Measurements from ENCODE around the gene R3HDM4. TPM values are rescaled to one million over a fixed set of nuclear protein-coding genes. Genes with fewer than 3 reads are reported as not detected.

R3HDM4 gene
- total and polyA plus RNA-seq, 9 of the 15 experiments (the other 6 are each of a cell fraction or from before 2014, with no cell fraction given): 3.2 to 154 (median 59.0) TPM

DNA sequence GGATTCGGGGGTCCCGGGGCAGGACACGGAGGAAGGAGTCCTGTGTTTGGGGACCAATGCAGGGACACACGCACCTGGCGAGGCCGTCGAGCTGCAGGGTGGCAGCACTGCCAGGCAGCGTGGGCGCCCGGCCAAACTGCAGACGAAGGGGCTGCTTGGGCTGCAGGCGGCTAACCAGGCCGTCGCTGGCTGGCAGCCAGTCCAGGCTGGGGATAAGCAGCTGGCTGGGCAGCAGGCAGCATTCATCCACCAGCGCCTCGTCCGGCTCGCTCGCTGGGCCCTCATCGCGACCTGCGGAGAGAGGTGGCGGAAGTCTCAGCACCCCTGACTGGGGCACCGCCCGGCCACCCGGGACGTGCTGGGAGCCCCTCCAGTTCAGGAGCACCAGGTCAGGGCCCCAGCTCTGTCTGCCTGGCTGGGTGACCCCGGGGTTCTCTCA, 42.0 kb downstream of the R3HDM4 start:
- no peak overlapping the region for H3K27ac ChIP-seq (ENCODE audit: extremely low read depth, low read depth, low read length)
- FAIRE-seq (no peak), DNase-seq (ENCODE audit: extremely low read depth in 1 of 4, low spot score in 3 of 4) (no peak), ATAC-seq (no peak)
- intact Hi-C loops (cut with micrococcal nuclease): no loop called here
- no peak overlapping the region; a peak in 1 of 4 replicates for H3K9ac ChIP-seq (ENCODE audit: insufficient read depth in 1 of 2, low read depth in 2 of 2, low read length in 2 of 2)
- no peaks in the 10 kb centered on the region for H3K27me3 ChIP-seq (ENCODE audit: control insufficient read depth in 2 of 2, insufficient read depth in 2 of 2, low read length in 2 of 2)
- CTCF ChIA-PET (ENCODE audit: low intra/inter-chr PET ratio): no interaction called here
- peaks cover 16 to 84% of the 10 kb centered on the region in 2 experiments for H3K4me1 ChIP-seq (replicated peaks in 1 of 2; ENCODE audit: control insufficient read depth in 2 of 2, insufficient read depth in 2 of 2, low read length in 2 of 2)
- peaks cover 73% of the 10 kb centered on the region; the same call in 2 of the 3 replicates for H3K36me3 ChIP-seq (ENCODE audit: control insufficient read depth, insufficient read depth, low read length)
- H3K9me3 ChIP-seq (replicated peaks; ENCODE audit: control insufficient read depth, insufficient read depth, low read depth, low read length): no peaks in the 10 kb centered on the region
- H3K4me3 ChIP-seq: no peak overlapping the region
- H3K9me1 ChIP-seq (ENCODE audit: control insufficient read depth, insufficient read depth, low read length): no peaks in the 10 kb centered on the region
- POLR2A ChIA-PET: interaction anchor here (2.0 kb wide), 1 partner anchor 37 kb away, joined by 7 read pairs; no protein-coding TSS in a partner anchor
- in situ Hi-C loops (cut with MboI): no loop called here
- no peak overlapping the region for H2AFZ ChIP-seq (ENCODE audit: low read depth, low read length)
- no peaks in the 10 kb centered on the region for H3K79me2 ChIP-seq (ENCODE audit: control insufficient read depth, insufficient read depth, low read length)
- no peak overlapping the region for H3K4me2 ChIP-seq (ENCODE audit: insufficient read depth, low read length)
- BruUV-seq (replicated peaks): no TSS peak
- 83% methylated on average over 19 of the region's 28 CpGs for WGBS (ENCODE audit: insufficient coverage, low coverage, missing lambda C conversion rate)
- H4K20me1 ChIP-seq (replicated peaks; ENCODE audit: control insufficient read depth, insufficient read depth, low read length): no peaks in the 10 kb centered on the region; the same call in 1 of the 2 replicates
- TF ChIP-seq NFATC3 (IDR thresholded peaks at IDR 0.05) (no peak), KAT2B (IDR thresholded peaks at IDR 0.05; ENCODE audit: low read depth, low read length) (no peak), RBBP5 (IDR thresholded peaks at IDR 0.05; ENCODE audit: borderline replicate concordance, insufficient read depth, low read length, poor library complexity, severe bottlenecking) (no peak), ATF1 (CRISPR knock-in tag; IDR thresholded peaks at IDR 0.05) (no peak), ATF1 (tag; IDR thresholded peaks at IDR 0.05) (no peak), POLR2G (IDR thresholded peaks at IDR 0.05; ENCODE audit: low read depth, low read length) (peak; percentile 65), SMAD2 (IDR thresholded peaks at IDR 0.05; ENCODE audit: low read depth, low read length) (no peak), SAP30 (IDR thresholded peaks at IDR 0.05; ENCODE audit: borderline replicate concordance, insufficient read depth, low read depth, low read length, poor library complexity, severe bottlenecking) (no peak), ZNF143 (CRISPR knock-in tag; IDR thresholded peaks at IDR 0.05) (no peak), SMAD3 (CRISPR knock-in tag; conservative IDR thresholded peaks at IDR 0.05) (no peak), FIP1L1 (IDR thresholded peaks at IDR 0.05; ENCODE audit: low read depth, low read length, poor library complexity, severe bottlenecking) (peak; percentile 42), MAFF (IDR thresholded peaks at IDR 0.05; ENCODE audit: low read length) (no peak)
- TF ChIP-seq, protein P1, sequence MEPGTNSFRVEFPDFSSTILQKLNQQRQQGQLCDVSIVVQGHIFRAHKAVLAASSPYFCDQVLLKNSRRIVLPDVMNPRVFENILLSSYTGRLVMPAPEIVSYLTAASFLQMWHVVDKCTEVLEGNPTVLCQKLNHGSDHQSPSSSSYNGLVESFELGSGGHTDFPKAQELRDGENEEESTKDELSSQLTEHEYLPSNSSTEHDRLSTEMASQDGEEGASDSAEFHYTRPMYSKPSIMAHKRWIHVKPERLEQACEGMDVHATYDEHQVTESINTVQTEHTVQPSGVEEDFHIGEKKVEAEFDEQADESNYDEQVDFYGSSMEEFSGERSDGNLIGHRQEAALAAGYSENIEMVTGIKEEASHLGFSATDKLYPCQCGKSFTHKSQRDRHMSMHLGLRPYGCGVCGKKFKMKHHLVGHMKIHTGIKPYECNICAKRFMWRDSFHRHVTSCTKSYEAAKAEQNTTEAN (CRISPR knock-in tag; IDR thresholded peaks at IDR 0.05): no peak
- TF ChIP-seq, protein P2, sequence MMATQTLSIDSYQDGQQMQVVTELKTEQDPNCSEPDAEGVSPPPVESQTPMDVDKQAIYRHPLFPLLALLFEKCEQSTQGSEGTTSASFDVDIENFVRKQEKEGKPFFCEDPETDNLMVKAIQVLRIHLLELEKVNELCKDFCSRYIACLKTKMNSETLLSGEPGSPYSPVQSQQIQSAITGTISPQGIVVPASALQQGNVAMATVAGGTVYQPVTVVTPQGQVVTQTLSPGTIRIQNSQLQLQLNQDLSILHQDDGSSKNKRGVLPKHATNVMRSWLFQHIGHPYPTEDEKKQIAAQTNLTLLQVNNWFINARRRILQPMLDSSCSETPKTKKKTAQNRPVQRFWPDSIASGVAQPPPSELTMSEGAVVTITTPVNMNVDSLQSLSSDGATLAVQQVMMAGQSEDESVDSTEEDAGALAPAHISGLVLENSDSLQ (IDR thresholded peaks at IDR 0.05): no peak
- TF ChIP-seq, protein P3, sequence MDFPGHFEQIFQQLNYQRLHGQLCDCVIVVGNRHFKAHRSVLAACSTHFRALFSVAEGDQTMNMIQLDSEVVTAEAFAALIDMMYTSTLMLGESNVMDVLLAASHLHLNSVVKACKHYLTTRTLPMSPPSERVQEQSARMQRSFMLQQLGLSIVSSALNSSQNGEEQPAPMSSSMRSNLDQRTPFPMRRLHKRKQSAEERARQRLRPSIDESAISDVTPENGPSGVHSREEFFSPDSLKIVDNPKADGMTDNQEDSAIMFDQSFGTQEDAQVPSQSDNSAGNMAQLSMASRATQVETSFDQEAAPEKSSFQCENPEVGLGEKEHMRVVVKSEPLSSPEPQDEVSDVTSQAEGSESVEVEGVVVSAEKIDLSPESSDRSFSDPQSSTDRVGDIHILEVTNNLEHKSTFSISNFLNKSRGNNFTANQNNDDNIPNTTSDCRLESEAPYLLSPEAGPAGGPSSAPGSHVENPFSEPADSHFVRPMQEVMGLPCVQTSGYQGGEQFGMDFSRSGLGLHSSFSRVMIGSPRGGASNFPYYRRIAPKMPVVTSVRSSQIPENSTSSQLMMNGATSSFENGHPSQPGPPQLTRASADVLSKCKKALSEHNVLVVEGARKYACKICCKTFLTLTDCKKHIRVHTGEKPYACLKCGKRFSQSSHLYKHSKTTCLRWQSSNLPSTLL (IDR thresholded peaks at IDR 0.05): no peak
- TF ChIP-seq, protein P4, sequence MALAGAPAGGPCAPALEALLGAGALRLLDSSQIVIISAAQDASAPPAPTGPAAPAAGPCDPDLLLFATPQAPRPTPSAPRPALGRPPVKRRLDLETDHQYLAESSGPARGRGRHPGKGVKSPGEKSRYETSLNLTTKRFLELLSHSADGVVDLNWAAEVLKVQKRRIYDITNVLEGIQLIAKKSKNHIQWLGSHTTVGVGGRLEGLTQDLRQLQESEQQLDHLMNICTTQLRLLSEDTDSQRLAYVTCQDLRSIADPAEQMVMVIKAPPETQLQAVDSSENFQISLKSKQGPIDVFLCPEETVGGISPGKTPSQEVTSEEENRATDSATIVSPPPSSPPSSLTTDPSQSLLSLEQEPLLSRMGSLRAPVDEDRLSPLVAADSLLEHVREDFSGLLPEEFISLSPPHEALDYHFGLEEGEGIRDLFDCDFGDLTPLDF (CRISPR knock-in tag; IDR thresholded peaks at IDR 0.05): no peak

All from K562 (cell line).